IMR-90 (cell line): ENCODE results near the gene ZYG11B. TPM values are rescaled to one million over a fixed set of nuclear protein-coding genes. Genes with fewer than 3 reads are reported as not detected.

Experiments
- ATAC-seq: fragments of 200-7000 bp; cut with Tn5 transposase; 2 replicates; pipeline ENCODE4 v1.9.1; 2020; ENCODE audit warnings: low read depth, mild to moderate bottlenecking, moderate library complexity
- BruUV-seq: library from RNA; stranded (reverse); fragments of 400-500 nt; replicated peaks from 2 replicates; lab custom pipeline; 2021; lab: Mats Ljungman, UMichigan
- CTCF ChIA-PET: fragments of 300-600 bp; formaldehyde crosslinking; extraction: SDS; loops from one replicate; lab custom pipeline; 2021; ENCODE audit warnings: antibody characterized with exemption; lab: Yijun Ruan, JAX
- POLR2A ChIA-PET: fragments of 300-600 bp; sonication (Branson Sonifier 250); formaldehyde crosslinking; loops from one replicate; lab custom pipeline; 2022; ENCODE audit warnings: antibody characterized with exemption; ENCODE audit not compliant: unreplicated experiment; lab: Charles Lee
- DNase-seq: peaks from one replicate; pipeline ENCODE4 v3.0.0; 2013
- H2AFZ ChIP-seq: replicated peaks from 2 replicates; pipeline ENCODE3; 2013; ENCODE audit warnings: low read length, mild to moderate bottlenecking; ENCODE audit not compliant: poor library complexity
- H2AK5ac ChIP-seq: 2 replicates; pipeline ENCODE4 v1.6.1; 2013; ENCODE audit warnings: low read depth, low read length, inconsistent platforms
- H2AK9ac ChIP-seq: replicated peaks from 2 replicates; pipeline ENCODE3; 2013; ENCODE audit warnings: mild to moderate bottlenecking, low read depth, low read length, moderate library complexity; ENCODE audit not compliant: poor library complexity
- H2BK120ac ChIP-seq: 2 replicates; pipeline ENCODE4 v1.6.1; 2013; ENCODE audit warnings: low read depth, low read length, inconsistent platforms
- H2BK15ac ChIP-seq: 3 replicates; pipeline ENCODE4 v1.6.1; 2013; ENCODE audit warnings: low read depth, low read length, inconsistent platforms
- H2BK20ac ChIP-seq: 2 replicates; pipeline ENCODE4 v1.6.1; 2013; ENCODE audit warnings: low read depth, mild to moderate bottlenecking, inconsistent platforms, low read length, moderate library complexity
- H2BK5ac ChIP-seq: 2 replicates; pipeline ENCODE4 v1.6.1; 2013; ENCODE audit warnings: mild to moderate bottlenecking, low read depth, low read length, inconsistent platforms; ENCODE audit not compliant: poor library complexity, severe bottlenecking
- H3K14ac ChIP-seq: replicated peaks from 2 replicates; pipeline ENCODE4 v1.6.1; 2013; ENCODE audit warnings: low read depth, low read length, inconsistent platforms
- H3K18ac ChIP-seq: 2 replicates; pipeline ENCODE4 v1.6.1; 2013; ENCODE audit warnings: low read depth, low read length, control low read depth
- H3K23ac ChIP-seq: 2 replicates; pipeline ENCODE4 v1.6.1; 2013; ENCODE audit warnings: low read depth, low read length, inconsistent platforms
- H3K27ac ChIP-seq: 2 replicates; pipeline ENCODE4 v1.5.1; 2013; ENCODE audit warnings: mild to moderate bottlenecking, control low read depth, low read length; ENCODE audit not compliant: insufficient read depth
- H3K27me3 ChIP-seq: 2 replicates; pipeline ENCODE4 v1.6.1; 2013; ENCODE audit warnings: low read length; ENCODE audit not compliant: control insufficient read depth, insufficient read depth
- H3K36me3 ChIP-seq: 2 replicates; pipeline ENCODE4 v1.6.1; 2013; ENCODE audit warnings: low read length, mixed read lengths; ENCODE audit not compliant: control insufficient read depth, insufficient read depth
- H3K4ac ChIP-seq: 2 replicates; pipeline ENCODE4 v1.6.1; 2013; ENCODE audit warnings: low read depth, low read length, inconsistent platforms
- H3K4me1 ChIP-seq: 2 replicates; pipeline ENCODE4 v1.6.1; 2013; ENCODE audit warnings: low read length, mixed read lengths; ENCODE audit not compliant: control insufficient read depth, insufficient read depth
- H3K4me2 ChIP-seq: 2 replicates; pipeline ENCODE4 v1.6.1; 2013; ENCODE audit warnings: low read depth, mild to moderate bottlenecking, control low read depth, low read length, moderate library complexity
- H3K4me3 ChIP-seq: 2 replicates; pipeline ENCODE4 v1.5.1; 2013; ENCODE audit warnings: low read depth, mild to moderate bottlenecking, control low read depth, low read length, moderate library complexity; ENCODE audit not compliant: insufficient read depth
- H3K56ac ChIP-seq: 2 replicates; pipeline ENCODE4 v1.6.1; 2013; ENCODE audit warnings: low read length, inconsistent platforms; ENCODE audit not compliant: insufficient read depth; ENCODE audit errors: extremely low read depth
- H3K79me1 ChIP-seq, 2 experiments: 2 replicates each; pipeline ENCODE4 v1.6.1; 2013; ENCODE audit warnings: low read length in 2 of 2, inconsistent platforms in 1 of 2, low read depth in 1 of 2
- H3K9ac ChIP-seq: 2 replicates; pipeline ENCODE4 v1.6.1; 2013; ENCODE audit warnings: low read depth, low read length, control low read depth
- H3K9me1 ChIP-seq: 2 replicates; pipeline ENCODE4 v1.6.1; 2013; ENCODE audit warnings: low read length, inconsistent platforms; ENCODE audit not compliant: insufficient read depth
- H3K9me3 ChIP-seq: 2 replicates; pipeline ENCODE4 v1.6.1; 2013; ENCODE audit warnings: low read length; ENCODE audit not compliant: control insufficient read depth, insufficient read depth
- H4K20me1 ChIP-seq: 2 replicates; pipeline ENCODE4 v1.6.1; 2013; ENCODE audit warnings: low read length, inconsistent platforms; ENCODE audit not compliant: insufficient read depth
- H4K5ac ChIP-seq: 2 replicates; pipeline ENCODE4 v1.6.1; 2013; ENCODE audit warnings: mild to moderate bottlenecking, low read depth, low read length, control low read depth
- H4K8ac ChIP-seq, 2 experiments: 2 replicates each; pipeline ENCODE4 v1.6.1; 2013; ENCODE audit warnings: low read depth in 2 of 2, low read length in 2 of 2, control low read depth in 1 of 2, inconsistent platforms in 1 of 2
- H4K91ac ChIP-seq: 2 replicates; pipeline ENCODE4 v1.6.1; 2013; ENCODE audit warnings: low read depth, low read length, inconsistent platforms; ENCODE audit not compliant: insufficient read depth
- BHLHE40 ChIP-seq: fragments of 150-350 bp; IDR thresholded peaks from 2 replicates; pipeline ENCODE4 v1.6.1; 2016; ENCODE audit warnings: mild to moderate bottlenecking, low read depth, low read length
- CEBPB ChIP-seq: IDR thresholded peaks from 2 replicates; pipeline ENCODE4 v1.6.1; 2012; ENCODE audit warnings: low read depth, low read length, improper control_type of control experiment
- CHD1 ChIP-seq: IDR thresholded peaks from 2 replicates; pipeline ENCODE4 v1.6.1; 2012; ENCODE audit warnings: low read depth, low read length, improper control_type of control experiment
- CTCF ChIP-seq: conservative IDR thresholded peaks from 2 replicates; pipeline ENCODE4 v1.5.1; 2012; ENCODE audit warnings: mild to moderate bottlenecking, low read depth, low read length, improper control_type of control experiment
- ELK1 ChIP-seq: fragments of 150-350 bp; IDR thresholded peaks from 2 replicates; pipeline ENCODE4 v1.6.1; 2016; ENCODE audit warnings: low read depth, mild to moderate bottlenecking, low read length, moderate library complexity, borderline replicate concordance
- FOS ChIP-seq: fragments of 150-350 bp; IDR thresholded peaks from 2 replicates; pipeline ENCODE4 v1.6.1; 2016; ENCODE audit warnings: low read depth, low read length
- MAFK ChIP-seq: IDR thresholded peaks from 2 replicates; pipeline ENCODE4 v1.6.1; 2012; ENCODE audit warnings: low read depth, low read length, improper control_type of control experiment
- MXI1 ChIP-seq: IDR thresholded peaks from 2 replicates; pipeline ENCODE4 v1.6.1; 2012; ENCODE audit warnings: low read depth, mild to moderate bottlenecking, low read length, moderate library complexity, borderline replicate concordance
- NFE2L2 ChIP-seq: fragments of 150-350 bp; IDR thresholded peaks from 2 replicates; pipeline ENCODE4 v1.6.1; 2016; ENCODE audit warnings: low read depth, mild to moderate bottlenecking, low read length
- POLR2A ChIP-seq: IDR thresholded peaks from 2 replicates; pipeline ENCODE4 v1.6.1; 2012; ENCODE audit warnings: mild to moderate bottlenecking, low read depth, low read length
- RAD21 ChIP-seq: IDR thresholded peaks from 2 replicates; pipeline ENCODE4 v1.6.1; 2012; ENCODE audit warnings: low read length, improper control_type of control experiment
- RCOR1 ChIP-seq: IDR thresholded peaks from 2 replicates; pipeline ENCODE4 v1.6.1; 2012; ENCODE audit warnings: mild to moderate bottlenecking, low read length, improper control_type of control experiment; ENCODE audit not compliant: insufficient replicate concordance
- SMC3 ChIP-seq: fragments of 150-350 bp; IDR thresholded peaks from 2 replicates; pipeline ENCODE4 v1.6.1; 2016; ENCODE audit warnings: low read depth, mild to moderate bottlenecking, antibody characterized with exemption, low read length, moderate library complexity
- USF2 ChIP-seq: fragments of 150-350 bp; IDR thresholded peaks from 2 replicates; pipeline ENCODE4 v1.6.1; 2017; ENCODE audit warnings: mild to moderate bottlenecking, antibody characterized with exemption, low read length, low read depth
- WGBS, 2 experiments: methylation state at CpG; one replicate each; pipeline versions ENCODE4 v1.1.5 to v1.1.7; 2013; ENCODE audit warnings: missing lambda C conversion rate in 2 of 2; ENCODE audit not compliant: insufficient read length in 1 of 2; ENCODE audit errors: extremely low coverage in 2 of 2; 5-methylcytosine and 5-hydroxymethylcytosine counted together
- dilution Hi-C: fragments of 300-500 bp; cut with HindIII; formaldehyde crosslinking; loops from one replicate; pipeline ENCODE4 v1.14.3; 2018; ENCODE audit warnings: low sequenced_read_pairs; ENCODE audit not compliant: unreplicated experiment
- in situ Hi-C: fragments of 300-500 bp; cut with MboI; formaldehyde crosslinking; loops from 3 replicates; pipeline ENCODE4 v1.14.3; 2019; ENCODE audit warnings: low sequenced_read_pairs, inconsistent platforms, mixed read lengths
- intact Hi-C: fragments of 100-400 bp; cut with micrococcal nuclease; formaldehyde crosslinking; loops from 2 replicates; pipeline ENCODE4 v1.10.0; 2022
- polyA plus RNA-seq, 3 experiments: library from polyadenylated mRNA; depleted of rRNA; stranded (reverse); fragments of >200 nt; gene quantifications; 2 replicates each; pipeline ENCODE4 v1.2.3, GENCODE V29; 2012; ENCODE audit warnings: low replicate concordance in 1 of 3
- total RNA-seq: library from RNA; depleted of rRNA; stranded (reverse); fragments of >200 nt; gene quantifications from 2 replicates; pipeline ENCODE4 v1.2.3, GENCODE V29; 2012

Gene ZYG11B
- total and polyA plus RNA-seq, 2 of the 4 experiments (the other 2 are of a cell fraction), result 8.1 to 55.2 TPM

GRCh38 chr1:52679498-52679897 lies 46.8 kb upstream of the ZYG11B start:
- H3K4ac ChIP-seq, result no peak overlapping the region
- no peak overlapping the region for H4K8ac ChIP-seq
- 80% methylated on average over 1 of the region's 5 CpGs; no CpG with 5 or more reads in 1 of the 2 experiments for WGBS, 2 experiments
- H3K4me3 ChIP-seq, result no peak overlapping the region
- TF ChIP-seq USF2, result no peak
- no peak for TF ChIP-seq CTCF
- no peak for TF ChIP-seq MAFK
- no peak for TF ChIP-seq BHLHE40
- no peak for TF ChIP-seq MXI1
- TF ChIP-seq RCOR1, result no peak
- TF ChIP-seq ELK1, result no peak
- TF ChIP-seq RAD21, result no peak
- TF ChIP-seq NFE2L2, result no peak
- no peak for TF ChIP-seq FOS
- TF ChIP-seq POLR2A, result no peak
- TF ChIP-seq CHD1, result no peak
- no peak for TF ChIP-seq SMC3
- no peak for TF ChIP-seq CEBPB
- H3K79me1 ChIP-seq, result no peaks in the 10 kb centered on the region
- H2BK20ac ChIP-seq, result no peak overlapping the region
- no peaks in the 10 kb centered on the region for H4K20me1 ChIP-seq
- ChIA-PET POLR2A (no interaction called here), CTCF (no interaction called here)
- no peak overlapping the region for H3K56ac ChIP-seq
- H3K27me3 ChIP-seq, result no peaks in the 10 kb centered on the region
- no peak overlapping the region for H2BK120ac ChIP-seq
- H2AFZ ChIP-seq, result no peak overlapping the region
- H3K9me1 ChIP-seq, result no peaks in the 10 kb centered on the region
- in situ Hi-C loops (no loop called here), intact Hi-C loops (no loop called here), dilution Hi-C loops (no loop called here)
- no peak overlapping the region for H2BK5ac ChIP-seq
- no peaks in the 10 kb centered on the region for H3K36me3 ChIP-seq
- no peak overlapping the region for H3K4me2 ChIP-seq
- H3K9me3 ChIP-seq, result no peaks in the 10 kb centered on the region
- H2AK9ac ChIP-seq, result no peak overlapping the region
- no peak overlapping the region for H2BK15ac ChIP-seq
- no peak overlapping the region for H3K23ac ChIP-seq
- DNase-seq, result no peak
- no peak overlapping the region for H4K5ac ChIP-seq
- no TSS peak for BruUV-seq
- no peak overlapping the region for H2AK5ac ChIP-seq
- H3K18ac ChIP-seq, result no peak overlapping the region
- H3K4me1 ChIP-seq, result peaks cover 5% of the 10 kb centered on the region; the same call in 1 of the 2 replicates
- ATAC-seq, result no peak
- no peak overlapping the region for H3K14ac ChIP-seq
- no peak overlapping the region for H4K91ac ChIP-seq
- no peak overlapping the region for H3K27ac ChIP-seq
- no peak overlapping the region for H3K9ac ChIP-seq
